HepG2 (cell line): ENCODE measurements around the gene SMAD1. TPM values are rescaled to one million over a fixed set of nuclear protein-coding genes. Genes with fewer than 3 reads are reported as not detected.

ENCODE experiments used
- ATAC-seq: fragments of 200-7000 bp; cut with Tn5 transposase; 3 replicates; pipeline ENCODE4 v1.9.1; 2020; ENCODE audit warnings: mild to moderate bottlenecking, moderate library complexity
- BruUV-seq: library from RNA; stranded (reverse); fragments of 400-500 nt; replicated peaks from 2 replicates; lab custom pipeline; 2021; lab: Mats Ljungman, UMichigan
- CTCF ChIA-PET: fragments of 300-600 bp; formaldehyde crosslinking; extraction: SDS; loops from one replicate; lab custom pipeline; 2021; ENCODE audit warnings: low total read pairs, inconsistent platforms, low intra/inter-chr PET ratio; lab: Yijun Ruan, JAX
- POLR2A ChIA-PET: fragments of 350-600 bp; sonication (Branson Sonifier 250); formaldehyde crosslinking; loops from one replicate; lab custom pipeline; 2020; ENCODE audit warnings: antibody characterized with exemption, inconsistent platforms; lab: Yijun Ruan, JAX
- DNase-seq: peaks from one replicate; pipeline ENCODE4 v3.0.0-alpha.2; 2015; ENCODE audit warnings: low spot score
- FAIRE-seq: peaks from 3 replicates; lab custom pipeline; 2011; peaks lifted over from hg19 to GRCh38; lab: Jason Lieb, UNC
- H2AFZ ChIP-seq: one replicate; pipeline ENCODE4 v1.6.1; 2011; ENCODE audit warnings: low read length, inconsistent platforms
- H3K27ac ChIP-seq: fragments of 300-600 bp; 3 replicates; pipeline ENCODE4 v1.8.0; 2011; ENCODE audit warnings: mixed run types, mild to moderate bottlenecking, mixed read lengths, low read length, inconsistent platforms; ENCODE audit not compliant: insufficient read depth; ENCODE audit errors: extremely low read length
- H3K27me3 ChIP-seq, 2 experiments: fragments of 200-600 bp in 1 of 2; 2 replicates in 1 of 2; 3 replicates in 1 of 2; pipeline versions ENCODE4 v1.6.0 to v1.8.0; 2011; ENCODE audit warnings: low read length in 2 of 2, mild to moderate bottlenecking in 2 of 2, moderate library complexity in 2 of 2, inconsistent platforms in 1 of 2; ENCODE audit not compliant: insufficient read depth in 2 of 2, control insufficient read depth in 1 of 2
- H3K36me3 ChIP-seq, 2 experiments: fragments of 200-600 bp in 1 of 2; replicated peaks in 1 of 2; 2 replicates in 1 of 2; 3 replicates in 1 of 2; pipeline versions ENCODE4 v1.5.1 to v1.8.0; 2011; ENCODE audit warnings: low read length in 2 of 2, inconsistent platforms in 1 of 2; ENCODE audit not compliant: insufficient read depth in 2 of 2, control insufficient read depth in 1 of 2
- H3K4me1 ChIP-seq: 2 replicates; pipeline ENCODE4 v1.5.1; 2012; ENCODE audit warnings: low read length, inconsistent platforms; ENCODE audit not compliant: insufficient read depth
- H3K4me2 ChIP-seq: 2 replicates; pipeline ENCODE4 v1.6.0; 2011; ENCODE audit warnings: low read depth, low read length, inconsistent platforms
- H3K4me3 ChIP-seq, 3 experiments: fragments of 200-600 bp in 1 of 3; sonication (generic), shearing (Covaris generic) in 1 of 3; replicated peaks in 1 of 3; 2 replicates each; pipeline ENCODE4 v1.5.1; 2011 to 2016; ENCODE audit warnings: low read length in 3 of 3, inconsistent platforms in 2 of 3, low read depth in 2 of 3, mild to moderate bottlenecking in 2 of 3, control low read depth in 1 of 3, mixed read lengths in 1 of 3; ENCODE audit not compliant: insufficient read depth in 1 of 3
- H3K79me2 ChIP-seq: one replicate; pipeline ENCODE4 v1.6.1; 2011; ENCODE audit warnings: low read length, inconsistent platforms; ENCODE audit not compliant: insufficient read depth
- H3K9ac ChIP-seq: 2 replicates; pipeline ENCODE4 v1.6.0; 2011; ENCODE audit warnings: mild to moderate bottlenecking, low read depth, low read length, inconsistent platforms; ENCODE audit not compliant: insufficient read depth
- H3K9me3 ChIP-seq: 2 replicates; pipeline ENCODE4 v1.5.1; 2012; ENCODE audit warnings: mild to moderate bottlenecking, low read length
- H4K20me1 ChIP-seq: 2 replicates; pipeline ENCODE4 v1.6.0; 2011; ENCODE audit warnings: inconsistent platforms, mild to moderate bottlenecking, low read length, moderate library complexity; ENCODE audit not compliant: insufficient read depth
- ATF3 ChIP-seq: sonication (generic); formaldehyde crosslinking; IDR thresholded peaks from 2 replicates; pipeline ENCODE4 v1.4.0; 2020; ENCODE audit warnings: missing genetic modification reagents
- FUBP1 ChIP-seq: sonication (generic); formaldehyde crosslinking; IDR thresholded peaks from 2 replicates; pipeline ENCODE4 v1.5.1; 2020; ENCODE audit warnings: missing genetic modification reagents, mild to moderate bottlenecking, borderline replicate concordance
- HDAC1 ChIP-seq: sonication (generic); formaldehyde crosslinking; IDR thresholded peaks from 2 replicates; pipeline ENCODE4 v1.5.1; 2020; ENCODE audit warnings: mild to moderate bottlenecking, missing genetic modification reagents
- MNT ChIP-seq: fragments of 450-650 bp; IDR thresholded peaks from 2 replicates; pipeline ENCODE4 v1.6.1; 2016
- NFYB ChIP-seq: sonication (generic); formaldehyde crosslinking; IDR thresholded peaks from 2 replicates; pipeline ENCODE4 v1.4.0; 2020; ENCODE audit warnings: missing genetic modification reagents
- PHF8 ChIP-seq: sonication (generic); formaldehyde crosslinking; IDR thresholded peaks from 2 replicates; pipeline ENCODE4 v1.5.0; 2020; ENCODE audit warnings: missing genetic modification reagents
- PRDM10 ChIP-seq: sonication (generic); formaldehyde crosslinking; IDR thresholded peaks from 2 replicates; pipeline ENCODE4 v1.4.0; 2020; ENCODE audit warnings: low read depth, missing genetic modification reagents
- RFX5 ChIP-seq: IDR thresholded peaks from 2 replicates; pipeline ENCODE4 v1.6.1; 2011; ENCODE audit warnings: low read depth, low read length, improper control_type of control experiment
- SNAPC2 ChIP-seq: sonication (generic); formaldehyde crosslinking; IDR thresholded peaks from 2 replicates; pipeline ENCODE4 v1.8.1; 2022; ENCODE audit warnings: mild to moderate bottlenecking, missing genetic modification reagents
- TGIF2 ChIP-seq: IDR thresholded peaks from 2 replicates; pipeline ENCODE4 v1.6.1; 2016; ENCODE audit warnings: control low read depth, missing compliant biosample characterization
- U2AF1 ChIP-seq: fragments of 200-400 bp; formaldehyde crosslinking; optimal IDR thresholded peaks from 2 replicates; pipeline ENCODE3; 2017; ENCODE audit warnings: mild to moderate bottlenecking, low read depth, low read length
- ZNF597 ChIP-seq: sonication (generic); formaldehyde crosslinking; IDR thresholded peaks from 2 replicates; pipeline ENCODE4 v1.5.0; 2020; ENCODE audit warnings: missing genetic modification reagents
- ZNF792 ChIP-seq: IDR thresholded peaks from 2 replicates; pipeline ENCODE4 v1.6.1; 2016
- ZNF841 ChIP-seq: sonication (generic); formaldehyde crosslinking; IDR thresholded peaks from 2 replicates; pipeline ENCODE4 v1.8.1; 2023; ENCODE audit warnings: missing genetic modification reagents, borderline replicate concordance
- WGBS: methylation state at CpG from one replicate; pipeline ENCODE4 v1.1.6; 2017; ENCODE audit warnings: low lambda C conversion rate; 5-methylcytosine and 5-hydroxymethylcytosine counted together
- in situ Hi-C: cut with HindIII; loops from 2 replicates; pipeline ENCODE4 v1.10.0; 2017; ENCODE audit warnings: low pct_unique_long_range_greater_than_20kb; ENCODE audit not compliant: extremely low pct_ligation_motif_present
- intact Hi-C: fragments of 100-400 bp; cut with micrococcal nuclease; formaldehyde crosslinking; loops from one replicate; pipeline ENCODE4 v1.10.0; 2022; ENCODE audit not compliant: unreplicated experiment
- polyA plus RNA-seq, 8 experiments: library from polyadenylated mRNA; depleted of rRNA in 3 of 8; stranded (reverse) in 7 of 8; unstranded in 1 of 8; fragments of >200 nt; fragmentation: Illumina TruSeq in 4 of 8; extraction: Trizol in 4 of 8; gene quantifications; 2 replicates each; pipeline versions ENCODE4 v1.2.1 to v1.2.3, GENCODE V29; 2011 to 2016; ENCODE audit warnings: low read depth in 4 of 8, missing spikeins in 1 of 8, mixed read lengths in 1 of 8; ENCODE audit not compliant: insufficient read depth in 1 of 8
- total RNA-seq, 5 experiments: library from RNA; depleted of rRNA; stranded (reverse); fragments of >200 nt; fragmentation: Illumina TruSeq; extraction: Trizol; gene quantifications; 2 replicates each; pipeline ENCODE4 v1.2.3, GENCODE V29; 2016; ENCODE audit warnings: low read depth in 1 of 5

Gene SMAD1
- total and polyA plus RNA-seq, 2 of the 13 experiments (the other 11 are each of a cell fraction or from before 2014, with no cell fraction given) = 12.7 to 16.6 TPM

GRCh38 chr4:145473203-145473602, 8.4 kb upstream of the SMAD1 start (continued):
- TF ChIP-seq NFYB (CRISPR knock-in tag) = no peak
- TF ChIP-seq TGIF2 (CRISPR knock-in tag) = no peak
- TF ChIP-seq PHF8 (CRISPR knock-in tag) = no peak
- no peak for TF ChIP-seq ZNF597 (CRISPR knock-in tag)

GRCh38 chr4:145480257-145480656, 1.4 kb upstream of the SMAD1 start:
- Histone ChIP-seq H3K4me2 (0 out of 2 replicates have a peak overlapping the region, but pooled peaks have one; percentile 95), H3K9me3 (no peaks in the 10 kb centered on the region), H3K27me3 (no peaks in the 10 kb centered on the region; a peak in 1 of 5 replicates), H3K79me2 (peaks cover 23% of the 10 kb centered on the region), H3K27ac (no peak overlapping the region), H4K20me1 (no peaks in the 10 kb centered on the region), H3K4me3 (no peak overlapping the region)
- in situ Hi-C loops (no loop called here), intact Hi-C loops (loop anchor here (5.0 kb wide), 2 partner anchors 137 to 298 kb away; partner anchors contain the start of genes MMAA and OTUD4)
- FAIRE-seq = no peak
- ATAC-seq = no peak
- no TSS peak for BruUV-seq
- TF ChIP-seq FUBP1 (CRISPR knock-in tag) = no peak
- TF ChIP-seq ATF3 (CRISPR knock-in tag) = no peak
- no peak for TF ChIP-seq RFX5
- TF ChIP-seq ZNF792 (CRISPR knock-in tag) = no peak
- no peak for TF ChIP-seq U2AF1
- TF ChIP-seq PRDM10 (CRISPR knock-in tag) = no peak
- no peak for TF ChIP-seq SNAPC2 (CRISPR knock-in tag)
- no peak for TF ChIP-seq ZNF841 (CRISPR knock-in tag)
- TF ChIP-seq MNT = no peak
- no peak for TF ChIP-seq HDAC1 (CRISPR knock-in tag)
- TF ChIP-seq, all 625 proteins: peak for 0
- H2AFZ ChIP-seq = no peak overlapping the region
- ChIA-PET POLR2A (no interaction called here), CTCF (interaction anchor here (0.8 kb wide), 1 partner anchor 77 kb away, joined by 3 read pairs; no protein-coding TSS in a partner anchor)
- no peaks in the 10 kb centered on the region for H3K36me3 ChIP-seq
- H3K9ac ChIP-seq = no peak overlapping the region
- WGBS = 27% methylated on average over 1 of the region's 1 CpG
- DNase-seq = no peak
- H3K4me1 ChIP-seq = peaks cover 27% of the 10 kb centered on the region
